ENCODE data around the gene C1orf159.

Gene C1orf159

DNA sequence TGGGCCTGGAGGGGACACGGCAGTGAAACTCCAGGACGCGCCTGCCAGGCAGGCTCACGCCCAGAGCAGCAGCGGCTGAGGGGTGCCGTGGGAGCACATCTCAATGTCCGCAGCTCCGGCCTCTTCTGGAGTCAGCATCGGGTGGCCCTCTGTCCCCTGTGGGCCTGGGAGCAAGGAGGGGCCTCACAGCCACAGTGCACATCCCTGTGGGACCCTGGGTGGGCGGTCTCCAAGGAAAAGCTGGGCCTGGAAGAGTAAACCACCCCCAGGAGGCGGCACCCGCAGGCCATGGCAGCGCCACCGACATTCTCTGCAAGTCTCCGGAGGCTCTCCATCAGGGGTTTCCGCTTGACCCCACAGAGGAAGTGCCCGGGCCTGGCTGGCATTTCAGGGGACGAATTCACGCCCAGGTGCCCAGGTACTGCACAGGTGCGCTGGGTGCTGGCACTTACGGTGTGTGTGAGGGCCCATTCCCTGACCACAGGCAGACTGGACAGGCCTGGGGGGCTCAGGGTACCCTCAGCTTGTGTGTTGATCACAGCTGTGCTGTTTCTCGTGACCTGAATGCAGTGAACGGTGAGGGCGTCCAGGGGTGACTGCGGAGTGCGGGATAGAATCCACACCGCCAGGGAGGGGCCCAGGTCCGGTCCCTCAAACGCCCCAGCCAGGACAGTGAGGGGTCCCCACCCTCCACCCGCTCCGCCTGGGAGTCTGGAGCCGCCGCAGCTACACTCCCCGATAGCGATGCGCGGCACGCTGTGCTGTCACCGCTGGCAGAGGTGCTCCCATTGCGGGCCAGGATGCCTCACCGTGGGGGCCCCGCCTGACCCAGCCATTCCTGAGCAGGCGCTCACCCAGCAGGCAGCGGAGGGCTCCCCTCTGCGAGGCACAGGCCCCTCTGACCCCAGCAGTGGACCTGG lies 25.2 kb downstream of the C1orf159 start:
- no peak for DNase-seq

GRCh38 chr1:1089731-1090423 lies 26.0 kb downstream of the C1orf159 start:
- no peak for DNase-seq

DNA sequence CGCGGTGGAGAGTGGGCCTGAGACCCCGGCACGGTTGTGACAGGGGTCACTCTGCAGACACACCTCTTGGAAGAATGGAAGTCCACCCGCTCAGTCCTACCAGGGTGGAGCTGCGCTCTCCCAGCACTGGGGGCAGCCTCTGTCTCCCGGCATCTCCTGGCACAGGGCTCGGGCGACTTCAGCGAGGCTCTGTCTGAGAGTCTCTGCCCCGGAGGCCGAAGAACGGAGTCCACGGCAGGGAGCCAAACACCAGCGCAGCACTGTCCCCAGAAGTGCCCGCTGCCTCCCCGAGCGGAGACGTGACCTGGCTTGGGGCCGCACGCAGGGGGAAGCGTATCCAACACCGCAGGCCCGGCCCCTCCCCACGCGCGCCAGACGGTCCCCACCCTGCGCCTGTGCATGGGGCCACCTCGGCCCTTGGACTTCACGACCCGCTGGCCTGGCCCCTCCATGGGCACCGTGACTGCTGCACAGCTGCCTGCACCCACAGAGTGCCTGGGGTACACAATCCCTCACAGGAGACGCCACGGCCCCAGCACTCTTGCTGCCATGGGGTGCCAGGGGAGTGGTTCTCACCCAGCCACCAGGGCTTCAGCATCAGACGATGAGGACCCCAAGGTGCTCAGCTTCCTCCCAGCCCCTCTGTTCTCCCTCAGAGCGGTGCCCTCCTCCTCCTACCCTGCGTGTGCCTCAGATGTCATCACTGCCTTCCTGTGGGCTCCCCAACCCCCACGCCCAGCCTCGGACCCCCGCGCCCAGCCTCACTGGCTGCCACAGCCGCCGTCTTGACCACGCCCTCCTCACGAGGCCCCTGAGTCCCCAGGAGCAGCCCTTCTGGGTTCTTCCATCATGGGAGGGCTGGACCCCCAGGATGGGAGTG lies 26.8 kb downstream of the C1orf159 start:
- DNase-seq, result no peak

DNA sequence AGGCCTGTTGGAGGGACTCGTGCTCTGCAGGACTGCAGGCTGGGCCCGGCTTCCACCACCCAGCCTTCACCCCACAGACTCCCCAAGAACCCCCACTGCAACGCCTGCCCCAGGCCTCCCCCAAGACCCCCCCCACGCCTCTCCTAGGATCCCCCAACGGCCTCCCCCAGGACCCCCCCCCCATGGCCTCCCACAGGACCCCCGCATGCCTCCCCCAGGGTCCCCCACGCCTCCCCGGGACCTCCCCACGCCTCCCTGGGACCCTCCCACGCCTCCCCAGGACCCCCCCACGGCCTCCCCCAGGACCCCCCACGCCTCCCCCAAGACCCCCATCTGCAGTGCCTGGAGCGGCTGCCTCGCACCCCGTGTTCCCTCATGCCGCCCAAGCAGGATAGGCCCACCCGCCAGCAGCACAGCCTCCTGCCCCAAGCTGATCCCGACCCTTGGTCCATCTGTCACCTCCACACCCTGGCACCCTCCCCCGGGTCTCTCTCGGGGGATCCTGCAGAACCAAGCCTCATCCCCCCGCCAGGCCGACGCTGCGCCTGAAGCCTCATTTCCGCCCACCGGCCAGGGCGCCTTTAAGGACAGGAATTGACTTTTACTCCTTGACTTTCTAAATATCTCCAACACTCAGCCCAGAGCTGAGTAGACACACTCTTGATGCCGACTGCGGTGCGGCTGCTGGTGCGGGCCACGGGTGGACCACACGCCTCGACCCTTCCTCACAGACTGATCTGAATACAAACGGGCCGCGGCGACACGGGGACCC lies 27.7 kb downstream of the C1orf159 start:
- no peak for DNase-seq

DNA sequence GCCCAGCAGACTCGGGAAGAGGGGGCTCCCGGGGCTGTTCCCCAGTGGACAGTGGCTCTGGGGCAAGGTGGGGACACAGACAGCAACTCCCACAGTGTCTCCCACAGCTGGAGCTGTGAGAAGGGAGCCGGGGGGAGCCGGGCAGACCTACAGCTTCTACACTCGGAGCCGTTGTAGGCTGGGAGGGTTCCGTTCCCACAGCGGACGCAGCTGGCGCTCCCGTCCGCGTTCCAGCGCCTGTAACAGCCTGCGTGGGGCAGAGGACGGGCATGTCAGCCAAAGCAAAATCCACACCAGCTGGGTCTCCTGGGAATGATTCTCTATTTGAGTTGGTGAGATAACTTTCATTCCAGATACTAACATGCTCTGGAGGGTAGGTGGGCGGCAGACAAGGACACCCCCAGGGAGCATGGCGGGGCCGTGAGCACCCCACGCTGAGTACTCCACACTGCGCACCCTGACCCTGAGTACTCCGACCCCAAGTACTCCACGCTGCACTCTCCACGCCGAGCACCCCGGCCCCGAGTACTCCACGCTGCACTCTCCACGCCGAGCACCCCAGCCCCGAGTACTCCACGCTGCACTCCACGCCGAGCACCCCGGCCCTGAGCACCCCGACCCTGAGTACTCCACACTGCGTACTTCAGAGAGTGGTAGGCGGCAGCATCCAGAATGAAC lies 28.4 kb downstream of the C1orf159 start:
- DNase-seq, result no peak

DNA sequence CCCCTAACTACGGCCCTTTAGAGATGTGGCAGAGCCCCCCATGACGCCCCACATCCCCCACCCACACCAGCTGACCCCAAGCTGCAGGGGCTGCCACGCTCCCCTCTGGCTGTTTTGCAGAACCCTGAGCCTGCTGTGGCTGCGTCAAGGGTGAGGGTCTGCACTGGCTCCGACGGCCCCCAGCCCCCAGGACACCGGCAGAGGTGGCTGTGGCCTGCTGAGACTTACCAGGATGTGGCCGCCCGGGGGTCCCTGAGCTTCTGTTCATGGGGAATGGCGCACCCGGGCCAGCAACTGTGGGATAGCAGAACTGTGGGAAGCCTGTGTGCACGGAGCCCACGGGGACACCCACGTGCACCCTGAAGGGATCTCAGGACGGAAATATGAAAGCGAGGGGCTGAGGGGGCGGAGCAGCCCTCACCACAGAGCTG lies 29.0 kb downstream of the C1orf159 start:
- no peak for DNase-seq

- no peak for DNase-seq
These were observed 29.7 kb downstream of the C1orf159 start for GRCh38 chr1:1085911-1086841.

DNA sequence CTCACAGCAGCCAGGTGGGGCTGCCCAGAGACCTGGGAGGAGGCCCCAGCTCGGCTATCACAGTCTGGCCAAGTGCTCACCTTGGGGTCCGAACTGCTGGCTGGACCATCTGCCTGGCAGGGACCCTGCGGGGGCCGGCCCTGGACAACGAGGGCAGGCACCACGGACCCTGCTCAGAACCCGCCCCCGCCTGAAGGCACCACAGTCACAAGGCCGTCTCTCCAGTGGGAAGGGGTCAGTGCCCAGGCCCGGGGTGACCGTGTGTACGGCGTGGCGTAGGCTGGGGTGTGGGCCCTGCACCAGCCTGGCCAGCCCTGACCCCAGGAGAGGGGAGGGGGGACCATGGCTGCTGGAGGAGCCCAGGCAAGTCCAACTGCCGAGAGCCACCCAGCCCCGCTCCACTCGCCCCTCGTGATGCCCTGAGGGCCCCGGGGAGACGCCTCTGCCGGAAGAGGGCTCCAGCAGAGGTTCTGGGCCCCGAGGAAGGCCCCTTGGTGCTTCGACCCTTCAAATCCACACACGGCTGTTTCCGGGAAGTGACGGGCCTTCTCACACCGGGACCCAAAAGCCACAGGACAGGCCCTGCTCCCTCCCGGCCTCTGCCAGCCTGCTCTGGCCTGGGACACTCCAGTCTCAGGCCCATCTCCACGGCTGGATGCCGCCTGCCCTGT lies 30.6 kb downstream of the C1orf159 start:
- DNase-seq, result no peak

GRCh38 chr1:1084372-1085170 lies 31.3 kb downstream of the C1orf159 start:
- no peak for DNase-seq

GRCh38 chr1:1083416-1084371 lies 32.2 kb downstream of the C1orf159 start:
- no peak for DNase-seq

- DNase-seq, result no peak
These were observed 33.0 kb downstream of the C1orf159 start for GRCh38 chr1:1082776-1083415.

- DNase-seq, result no peak
These were observed 33.6 kb downstream of the C1orf159 start for GRCh38 chr1:1082239-1082775.

- no peak for DNase-seq
These were observed 34.3 kb downstream of the C1orf159 start for GRCh38 chr1:1081311-1082238.

DNA sequence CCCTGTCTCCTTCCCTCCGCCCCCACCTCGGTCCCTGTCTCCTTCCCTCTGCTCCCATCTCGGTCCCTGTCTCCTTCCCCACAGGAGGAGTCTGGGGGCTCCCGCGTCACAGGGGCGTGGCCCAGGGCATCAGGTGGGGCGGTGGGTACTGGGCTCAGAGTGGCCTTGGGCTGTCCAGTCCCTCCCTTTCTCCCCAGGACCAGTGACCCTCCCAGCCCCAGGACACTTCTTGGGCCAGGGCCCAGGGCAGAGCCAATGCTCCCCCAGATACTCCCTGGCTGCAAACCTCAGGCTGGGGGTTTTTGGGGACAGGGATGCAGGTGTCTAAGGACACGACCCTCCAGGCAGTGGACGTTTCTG lies 35.0 kb downstream of the C1orf159 start:
- DNase-seq, result no peak

GRCh38 chr1:1080122-1080757 lies 35.6 kb downstream of the C1orf159 start:
- DNase-seq, result no peak
